Tibial nerve (tissue), 4 donors: ENCODE measurements around the gene ZNF177.

Source experiments
- CTCF ChIP-seq, 5 experiments: fragments of 200-600 bp in 3 of 5; fragments of 450-650 bp in 2 of 5; sonication (generic) in 3 of 5; IDR thresholded peaks; one replicate each; pipeline ENCODE4 v1.5.1; 2016 to 2019; ENCODE audit warnings: antibody characterized with exemption in 5 of 5, mild to moderate bottlenecking in 3 of 5, moderate library complexity in 2 of 5
- EP300 ChIP-seq, 2 donors: sonication (generic); formaldehyde crosslinking; IDR thresholded peaks; one replicate each; pipeline ENCODE4 v1.6.1; 2017; ENCODE audit warnings: antibody characterized with exemption in 2 of 2, mild to moderate bottlenecking in 1 of 2
- POLR2A ChIP-seq, 2 donors: fragments of 450-650 bp; IDR thresholded peaks; one replicate each; pipeline ENCODE4 v1.6.1; 2017; ENCODE audit warnings: antibody characterized with exemption in 2 of 2, mild to moderate bottlenecking in 2 of 2, moderate library complexity in 2 of 2

- TF ChIP-seq CTCF (IDR thresholded peaks at IDR 0.05) (no peak), EP300 (IDR thresholded peaks at IDR 0.05) (no peak), POLR2A (IDR thresholded peaks at IDR 0.05) (no peak)
Observed at GRCh38 chr19:9407827-9408226, 45.0 kb downstream of the ZNF177 start.
